Kidney epithelial cell (primary cell): ENCODE data around the gene S100A14. TPM values are rescaled to one million over a fixed set of nuclear protein-coding genes. Genes with fewer than 3 reads are reported as not detected.

Experiments
- DNase-seq: peaks from one replicate; pipeline ENCODE4 v3.0.0-alpha.2; 2010; ENCODE audit warnings: low read depth
- H3K27me3 ChIP-seq: 2 replicates; pipeline ENCODE4 v1.6.0; 2011; ENCODE audit warnings: low read length; ENCODE audit not compliant: control insufficient read depth, insufficient read depth
- H3K36me3 ChIP-seq: 2 replicates; pipeline ENCODE4 v1.5.1; 2011; ENCODE audit warnings: low read length; ENCODE audit not compliant: control insufficient read depth, insufficient read depth
- H3K4me3 ChIP-seq: 2 replicates; pipeline ENCODE4 v1.5.1; 2011; ENCODE audit warnings: low read depth, mild to moderate bottlenecking, control low read depth, low read length
- CTCF ChIP-seq: IDR thresholded peaks from 2 replicates; pipeline ENCODE4 v1.5.1; 2011; ENCODE audit warnings: mild to moderate bottlenecking, moderate library complexity, low read length, control low read depth, inconsistent platforms; ENCODE audit not compliant: insufficient read depth, poor library complexity, severe bottlenecking
- total RNA-seq: library from RNA; depleted of rRNA; stranded (reverse); fragments of >200 nt; gene quantifications from 2 replicates; pipeline ENCODE4 v1.2.3, GENCODE V29; 2015

S100A14 gene
- total RNA-seq, 1 donor from 2014 or later = 4.2 TPM

- Histone ChIP-seq H3K36me3 (peaks cover 5% of the 10 kb centered on the region), H3K27me3 (no peaks in the 10 kb centered on the region), H3K4me3 (no peak overlapping the region)
- no peak for TF ChIP-seq CTCF
- no peak for DNase-seq
Observed at GRCh38 chr1:153635872-153636271, 19.7 kb upstream of the S100A14 start.

- peak; percentile 92 for DNase-seq
- TF ChIP-seq CTCF = no peak
- no peaks in the 10 kb centered on the region for H3K27me3 ChIP-seq
- H3K36me3 ChIP-seq = peaks cover 5% of the 10 kb centered on the region
- peak within 1 kb of the TSS; percentile 61 for H3K4me3 ChIP-seq
Observed at GRCh38 chr1:153633754-153634665, 17.9 kb upstream of the S100A14 start, which contains the start of gene CHTOP. TSS of gene CHTOP (plus strand) at chr1:153634066. CDS start at chr1:153636589, 2,523 bp downstream.

- H3K36me3 ChIP-seq = peaks cover 5% of the 10 kb centered on the region
- H3K4me3 ChIP-seq = peak overlapping the region; percentile 17
- DNase-seq = no peak
- no peaks in the 10 kb centered on the region for H3K27me3 ChIP-seq
- no peak for TF ChIP-seq CTCF
Observed at GRCh38 chr1:153633161-153633753, 17.1 kb upstream of the S100A14 start.

- Histone ChIP-seq H3K4me3 (no peak overlapping the region), H3K27me3 (no peaks in the 10 kb centered on the region), H3K36me3 (no peaks in the 10 kb centered on the region)
- no peak for TF ChIP-seq CTCF
- no peak for DNase-seq
Observed at GRCh38 chr1:153631047-153632022, 15.2 kb upstream of the S100A14 start.

GRCh38 chr1:153630384-153630783, 14.3 kb upstream of the S100A14 start:
- no peak for DNase-seq
- Histone ChIP-seq H3K4me3 (no peak overlapping the region), H3K27me3 (no peaks in the 10 kb centered on the region), H3K36me3 (no peaks in the 10 kb centered on the region)
- TF ChIP-seq CTCF = no peak
